BLaER1 treated with 17β-estradiol and CSF1 and Interleukin-3, amounts not matched to agents 10 nM and 100 nM (cell line): ENCODE results near the gene TNS4.

Experiments
- H3K27ac ChIP-seq, 11 experiments: shearing (Covaris generic); formaldehyde crosslinking; 2 replicates each; pipeline ENCODE4 v1.8.1; 2022
- H3K27me3 ChIP-seq, 11 experiments: shearing (Covaris generic); formaldehyde crosslinking; 2 replicates each; pipeline ENCODE4 v1.8.1; 2022
- H3K36me3 ChIP-seq, 11 experiments: shearing (Covaris generic); formaldehyde crosslinking; 2 replicates each; pipeline ENCODE4 v1.8.1; 2022
- H3K4me1 ChIP-seq, 10 experiments: shearing (Covaris generic); formaldehyde crosslinking; 2 replicates each; pipeline ENCODE4 v1.8.1; 2022
- H3K4me2 ChIP-seq, 11 experiments: shearing (Covaris generic); formaldehyde crosslinking; 2 replicates each; pipeline ENCODE4 v1.8.1; 2022
- H3K4me3 ChIP-seq, 10 experiments: shearing (Covaris generic); formaldehyde crosslinking; 2 replicates each; pipeline ENCODE4 v1.8.1; 2022
- H3K9ac ChIP-seq, 11 experiments: shearing (Covaris generic); formaldehyde crosslinking; 2 replicates each; pipeline ENCODE4 v1.8.1; 2022
- H3K9me3 ChIP-seq, 11 experiments: shearing (Covaris generic); formaldehyde crosslinking; replicated peaks in 1 of 11; 2 replicates each; pipeline ENCODE4 v1.8.1; 2022
- H4K20me1 ChIP-seq, 11 experiments: shearing (Covaris generic); formaldehyde crosslinking; 2 replicates each; pipeline ENCODE4 v1.8.1; 2022
- Cebpa-rat ChIP-seq, 11 experiments: shearing (Covaris generic); IDR thresholded peaks; 2 replicates each; pipeline ENCODE4 v1.8.1; 2022

TNS4 gene

GRCh38 chr17:40538019-40538935 is 36.9 kb upstream of the TNS4 start:
- Histone ChIP-seq H3K9ac (peak overlapping the region in 4 of 11 experiments; percentile 14 to 38 (median 26); a peak in 4 of 22 replicates), H3K27me3 (no peaks in the 10 kb centered on the region), H3K4me1 (peaks cover 76 to 91% (median 88%) of the 10 kb centered on the region in 10 experiments)

DNA sequence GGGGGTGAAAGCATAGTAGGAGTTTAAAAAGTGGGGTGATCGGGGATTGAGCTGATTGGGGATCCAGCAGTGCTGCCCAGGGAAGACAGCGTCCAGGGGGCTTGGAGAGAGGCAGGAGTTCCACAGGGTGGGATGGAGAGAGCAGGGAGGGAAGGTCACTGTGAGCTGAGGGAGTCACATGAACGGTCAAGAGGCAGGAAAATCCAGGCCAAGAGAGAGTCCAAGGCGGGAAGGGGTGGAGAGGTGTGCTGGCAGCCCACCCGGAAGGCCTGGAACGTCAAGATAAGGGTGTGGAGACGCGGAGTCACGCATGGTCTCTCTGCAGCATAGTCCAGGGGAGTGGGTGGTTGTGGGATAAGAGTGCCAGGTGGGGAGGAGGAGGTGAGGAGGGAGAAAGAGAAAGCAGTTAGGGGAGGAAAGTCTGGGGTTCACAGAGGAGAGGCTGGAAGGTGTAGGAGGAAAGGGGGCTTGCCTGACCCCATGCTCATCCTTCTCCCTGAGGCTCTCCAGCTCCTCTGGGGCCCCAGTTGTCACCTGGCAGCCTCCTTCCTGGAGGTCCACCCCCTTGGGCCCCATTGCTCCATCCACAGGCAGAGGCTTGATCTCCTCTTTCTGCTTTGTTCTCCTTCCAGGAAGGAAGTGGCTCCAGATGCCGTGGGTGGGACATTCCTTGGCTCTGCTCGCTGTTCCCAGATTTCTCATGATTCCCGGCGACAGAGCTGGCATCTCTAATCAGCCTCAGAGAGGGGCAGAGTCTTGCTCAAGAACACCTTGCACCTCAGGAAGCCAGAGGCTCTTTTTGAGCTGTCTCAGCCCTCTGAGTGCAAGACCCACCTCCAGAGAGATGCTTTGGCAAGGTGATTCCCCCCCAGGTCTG is 35.1 kb upstream of the TNS4 start:
- Histone ChIP-seq H3K27me3 (no peaks in the 10 kb centered on the region), H4K20me1 (no peaks in the 10 kb centered on the region), H3K9ac (peak overlapping the region in 4 of 11 experiments; percentile 11 to 32 (median 28); a peak in 5 of 22 replicates), H3K9me3 (no peaks in the 10 kb centered on the region), H3K4me3 (no peak overlapping the region), H3K36me3 (no peaks in the 10 kb centered on the region), H3K4me1 (peaks cover 72 to 91% (median 88%) of the 10 kb centered on the region in 10 experiments), H3K4me2 (peak overlapping the region; percentile 28 to 71 (median 58); a peak in 21 of 22 replicates), H3K27ac (peak overlapping the region in 5 of 11 experiments; percentile 17 to 62 (median 25); a peak in 6 of 22 replicates)
- no peak for TF ChIP-seq Cebpa-rat (IDR thresholded peaks at IDR 0.05)

More at GRCh38 chr17:40538019-40538935, 36.9 kb upstream of the TNS4 start:
- Histone ChIP-seq H3K27ac (peak overlapping the region in 9 of 11 experiments; percentile 7 to 62 (median 34); a peak in 14 of 22 replicates), H3K9me3 (no peaks in the 10 kb centered on the region), H4K20me1 (no peaks in the 10 kb centered on the region), H3K36me3 (no peaks in the 10 kb centered on the region), H3K4me2 (peak overlapping the region; percentile 11 to 61 (median 43); a peak in 20 of 22 replicates), H3K4me3 (no peak overlapping the region)
- no peak for TF ChIP-seq Cebpa-rat (IDR thresholded peaks at IDR 0.05)

DNA sequence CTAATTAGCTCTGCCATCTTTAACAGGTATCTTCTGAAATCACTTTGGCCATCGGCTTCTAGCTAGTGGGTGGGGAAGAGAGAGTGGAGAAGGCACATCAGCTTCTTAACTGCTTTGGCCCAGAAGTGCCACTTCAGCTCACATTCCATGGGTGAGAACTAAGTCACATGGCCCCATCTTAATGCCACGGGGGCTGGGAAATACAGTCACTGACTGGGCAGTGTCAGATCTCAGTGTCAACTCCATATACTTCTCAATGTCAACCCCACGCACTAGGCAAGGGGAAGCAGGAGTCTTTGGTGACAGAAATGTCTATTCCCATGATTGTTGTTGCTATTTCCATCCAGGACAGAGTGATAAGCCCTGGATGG is 34.5 kb upstream of the TNS4 start:
- no peak for TF ChIP-seq Cebpa-rat (IDR thresholded peaks at IDR 0.05)
- no peak overlapping the region for H3K4me3 ChIP-seq
- no peaks in the 10 kb centered on the region for H3K27me3 ChIP-seq
- peak overlapping the region in 4 of 11 experiments; percentile 1 to 32 (median 20); a peak in 4 of 22 replicates for H3K9ac ChIP-seq
- no peaks in the 10 kb centered on the region for H3K9me3 ChIP-seq
- peaks cover 66 to 90% (median 87%) of the 10 kb centered on the region in 10 experiments for H3K4me1 ChIP-seq
- H4K20me1 ChIP-seq = no peaks in the 10 kb centered on the region
- peak overlapping the region in 9 of 11 experiments; percentile 28 to 71 (median 58); a peak in 12 of 22 replicates for H3K4me2 ChIP-seq
- H3K36me3 ChIP-seq = no peaks in the 10 kb centered on the region
- H3K27ac ChIP-seq = peak overlapping the region in 5 of 11 experiments; percentile 0 to 62 (median 25); a peak in 3 of 22 replicates

DNA sequence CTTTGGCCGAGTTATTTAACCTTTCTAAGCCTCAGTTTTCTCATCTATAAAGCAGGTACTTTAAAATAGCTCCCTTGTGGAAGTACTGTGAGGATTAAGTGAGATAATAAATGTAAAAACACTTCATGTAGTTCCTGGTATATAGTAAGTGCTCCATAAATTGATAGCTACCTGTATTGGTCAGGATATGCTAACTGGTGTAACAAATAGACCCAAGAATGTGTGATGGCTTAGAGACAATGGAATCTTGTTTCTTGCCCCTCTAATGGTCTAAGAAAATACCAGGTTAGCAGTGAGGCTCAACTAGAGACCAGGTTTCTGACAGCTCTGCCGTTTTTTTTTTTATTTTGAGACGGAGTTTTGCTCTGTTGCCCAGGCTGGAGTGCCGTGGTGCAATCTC is 34.0 kb upstream of the TNS4 start:
- no peaks in the 10 kb centered on the region for H3K9me3 ChIP-seq
- H3K4me1 ChIP-seq = peaks cover 61 to 90% (median 87%) of the 10 kb centered on the region in 10 experiments
- H4K20me1 ChIP-seq = no peaks in the 10 kb centered on the region
- no peaks in the 10 kb centered on the region for H3K36me3 ChIP-seq
- peak overlapping the region in 1 of 11 experiments; percentile 1; a peak in 1 of 22 replicates for H3K9ac ChIP-seq
- H3K27ac ChIP-seq = no peak overlapping the region
- H3K27me3 ChIP-seq = no peaks in the 10 kb centered on the region
- H3K4me2 ChIP-seq = peak overlapping the region in 2 of 11 experiments; percentile 60 to 65; a peak in 4 of 22 replicates
- no peak for TF ChIP-seq Cebpa-rat (IDR thresholded peaks at IDR 0.05)
- H3K4me3 ChIP-seq = no peak overlapping the region

DNA sequence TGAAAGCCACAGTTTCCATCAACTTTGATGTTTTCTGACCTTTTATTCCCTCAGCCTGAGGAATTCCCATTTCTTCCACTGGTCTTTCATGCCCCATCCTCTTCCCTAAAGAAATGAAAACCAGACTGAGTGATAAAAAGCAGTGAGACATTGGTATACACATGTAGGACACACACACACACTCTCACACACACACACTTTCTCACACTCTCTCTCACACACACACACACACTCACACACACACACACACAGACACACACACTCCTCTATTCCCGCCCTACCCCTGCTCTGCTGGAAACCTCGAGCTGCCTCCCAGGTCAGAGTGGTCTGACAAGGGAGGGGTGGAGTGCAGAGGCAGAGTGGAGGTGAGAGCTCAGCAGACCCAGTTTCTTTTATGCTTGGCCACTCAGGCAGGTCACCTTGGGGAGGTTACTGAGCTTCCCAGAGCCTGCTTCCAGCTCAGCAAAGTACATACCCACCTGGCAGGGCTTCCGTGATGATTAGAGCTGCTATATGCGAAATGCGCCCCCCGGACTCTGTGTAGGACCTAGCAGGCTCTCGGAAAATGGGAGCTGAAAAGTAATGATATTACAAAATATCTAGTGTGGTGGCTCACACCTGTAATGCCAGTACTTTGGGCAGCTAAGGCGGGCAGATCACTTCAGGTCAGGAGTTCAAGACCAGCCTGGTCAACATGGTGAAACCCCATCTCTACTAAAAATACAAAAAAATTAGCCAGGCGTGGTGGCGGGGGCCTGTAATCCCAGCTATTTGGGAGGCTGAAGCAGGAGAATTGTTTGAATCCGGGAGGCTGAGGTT is 33.2 kb upstream of the TNS4 start:
- H3K4me1 ChIP-seq = peaks cover 59 to 85% (median 82%) of the 10 kb centered on the region in 10 experiments
- H3K27me3 ChIP-seq = no peaks in the 10 kb centered on the region
- no peak overlapping the region for H3K4me3 ChIP-seq
- TF ChIP-seq Cebpa-rat (IDR thresholded peaks at IDR 0.05) = no peak
- H3K4me2 ChIP-seq = peak overlapping the region in 10 of 11 experiments; percentile 34 to 81 (median 52); a peak in 17 of 22 replicates
- no peaks in the 10 kb centered on the region for H4K20me1 ChIP-seq
- peak overlapping the region in 10 of 11 experiments; percentile 0 to 71 (median 45); a peak in 15 of 22 replicates for H3K27ac ChIP-seq
- peak overlapping the region in 6 of 11 experiments; percentile 0 to 45 (median 38); a peak in 8 of 22 replicates for H3K9ac ChIP-seq
- H3K9me3 ChIP-seq = no peaks in the 10 kb centered on the region
- no peaks in the 10 kb centered on the region for H3K36me3 ChIP-seq

DNA sequence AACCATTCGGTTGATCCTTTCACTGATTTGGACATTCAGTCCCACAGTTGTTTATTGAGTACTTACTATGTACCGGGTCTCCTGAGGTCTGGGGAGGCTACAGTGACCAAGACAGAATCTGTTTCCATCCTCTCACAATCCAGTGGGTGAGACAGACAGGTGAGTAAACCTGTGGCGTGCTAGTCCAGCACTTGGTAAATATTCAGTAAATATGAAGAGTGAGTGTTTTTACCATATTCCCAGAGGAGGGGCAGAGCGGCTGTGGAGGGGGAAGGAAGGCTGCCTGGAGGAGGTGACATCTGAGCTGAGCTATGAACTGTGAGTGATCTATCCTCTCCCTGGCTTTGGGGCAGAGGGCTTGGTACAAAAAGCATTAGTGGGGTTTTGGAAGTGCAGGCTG is 32.5 kb upstream of the TNS4 start:
- TF ChIP-seq Cebpa-rat (IDR thresholded peaks at IDR 0.05) = no peak

DNA sequence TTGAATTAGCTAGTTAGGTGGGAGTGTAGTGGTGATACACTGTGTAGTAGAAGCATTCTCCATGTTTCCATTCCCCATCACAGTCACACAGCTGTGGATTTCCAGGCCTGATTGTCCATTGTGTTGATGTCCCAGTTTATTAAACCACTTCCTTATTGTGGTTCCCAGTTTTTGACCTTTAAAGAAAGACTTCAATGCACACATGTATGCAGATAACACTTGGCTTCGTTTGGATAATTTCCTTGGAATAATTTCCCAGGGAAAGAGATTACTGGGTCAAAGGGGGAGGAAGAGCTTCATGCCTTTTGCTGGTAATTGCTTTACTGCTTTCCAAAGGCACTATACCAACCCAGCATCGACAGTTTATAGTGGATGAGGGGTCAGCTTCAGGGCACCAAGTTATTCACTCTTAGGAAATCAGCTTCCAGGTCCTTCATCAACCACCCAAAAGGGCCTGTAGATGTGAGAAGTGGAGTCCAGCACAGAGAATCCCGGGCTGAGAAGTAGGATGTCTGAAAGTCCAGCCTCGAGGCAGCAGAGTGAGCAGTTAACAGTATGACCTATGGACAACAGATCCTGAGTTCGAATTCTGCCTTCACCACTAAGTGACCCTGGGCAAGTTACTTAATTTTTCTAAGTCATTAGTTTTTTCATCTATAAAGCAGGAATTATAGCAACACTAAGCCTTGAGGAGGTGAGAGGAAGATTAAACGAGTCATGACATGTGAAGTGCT is 31.3 kb upstream of the TNS4 start:
- TF ChIP-seq Cebpa-rat (IDR thresholded peaks at IDR 0.05) = no peak
- H3K9me3 ChIP-seq = no peaks in the 10 kb centered on the region
- peak overlapping the region in 5 of 11 experiments; percentile 2 to 48 (median 31); a peak in 5 of 22 replicates for H3K27ac ChIP-seq
- H3K4me2 ChIP-seq = peak overlapping the region; percentile 34 to 81 (median 53); a peak in 21 of 22 replicates
- no peaks in the 10 kb centered on the region for H3K36me3 ChIP-seq
- H3K4me1 ChIP-seq = peaks cover 48 to 67% (median 63%) of the 10 kb centered on the region in 10 experiments
- no peaks in the 10 kb centered on the region for H4K20me1 ChIP-seq
- H3K27me3 ChIP-seq = no peaks in the 10 kb centered on the region
- peak overlapping the region in 3 of 11 experiments; percentile 5 to 47 (median 23); a peak in 5 of 22 replicates for H3K9ac ChIP-seq
- H3K4me3 ChIP-seq = no peak overlapping the region

More for the DNA sequence above, 32.5 kb upstream of the TNS4 start:
- Histone ChIP-seq H4K20me1 (no peaks in the 10 kb centered on the region), H3K9ac (peak overlapping the region in 8 of 11 experiments; percentile 0 to 45 (median 34); a peak in 9 of 22 replicates), H3K9me3 (no peaks in the 10 kb centered on the region), H3K4me3 (no peak overlapping the region), H3K4me1 (peaks cover 59 to 79% (median 75%) of the 10 kb centered on the region in 10 experiments), H3K27me3 (no peaks in the 10 kb centered on the region), H3K27ac (peak overlapping the region; percentile 0 to 71 (median 46); a peak in 18 of 22 replicates), H3K4me2 (peak overlapping the region; percentile 34 to 81 (median 53)), H3K36me3 (no peaks in the 10 kb centered on the region)
